ENCODE data around the gene GABRG1. TPM values are rescaled to one million over a fixed set of nuclear protein-coding genes. Genes with fewer than 3 reads are reported as not detected.

GABRG1 gene
- total RNA-seq = not detected
- long read RNA-seq = 0 reads

DNA sequence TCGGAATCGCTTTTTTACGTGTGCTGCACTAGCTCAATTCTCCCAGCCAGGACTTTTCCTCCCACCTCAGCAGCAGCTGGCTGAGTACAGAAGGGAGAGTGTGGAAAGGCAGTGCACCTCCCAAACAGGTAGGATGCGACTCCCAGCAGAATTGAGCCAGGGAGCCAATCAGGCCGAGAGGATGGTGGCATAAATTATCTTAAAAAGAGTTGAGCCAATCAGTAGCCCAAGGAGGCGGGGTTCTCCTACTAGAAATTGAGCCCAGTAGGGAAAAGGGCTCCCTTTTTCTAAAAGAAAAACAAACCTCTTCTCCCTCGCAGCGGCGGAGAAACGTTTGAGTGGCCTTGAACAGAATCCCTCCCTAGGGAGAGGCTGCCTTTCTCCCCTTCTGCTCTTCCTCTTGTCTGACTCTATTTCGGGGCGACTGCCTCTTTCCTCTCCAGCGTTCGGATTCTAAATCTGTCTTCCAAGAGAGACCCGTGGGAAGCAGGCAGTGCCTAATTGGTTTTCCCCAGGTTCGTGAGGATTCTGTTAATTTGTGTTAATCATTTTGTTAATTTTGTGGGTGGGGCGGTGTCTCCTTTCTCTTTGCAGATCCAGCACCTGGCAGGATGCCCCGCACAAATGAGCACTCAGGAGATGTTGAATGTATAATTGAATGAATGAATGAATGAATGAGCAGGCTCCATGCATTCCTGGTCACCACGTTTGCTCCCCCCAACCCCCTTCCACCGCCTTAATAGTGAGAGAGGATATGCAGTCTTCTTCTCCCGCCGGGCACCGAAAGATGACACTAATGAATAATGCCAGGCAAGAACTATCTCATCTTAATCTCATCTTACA lies at the start of gene GABRG1:
GABRG1 (minus strand) TSS at position 142 of the 843 bp plus-strand sequence; CDS start at position 1, 141 bp downstream.
- DNase-seq = no peak
- no peak for ATAC-seq
- intact Hi-C loops (cut with DNase I) = no loop called here

DNA sequence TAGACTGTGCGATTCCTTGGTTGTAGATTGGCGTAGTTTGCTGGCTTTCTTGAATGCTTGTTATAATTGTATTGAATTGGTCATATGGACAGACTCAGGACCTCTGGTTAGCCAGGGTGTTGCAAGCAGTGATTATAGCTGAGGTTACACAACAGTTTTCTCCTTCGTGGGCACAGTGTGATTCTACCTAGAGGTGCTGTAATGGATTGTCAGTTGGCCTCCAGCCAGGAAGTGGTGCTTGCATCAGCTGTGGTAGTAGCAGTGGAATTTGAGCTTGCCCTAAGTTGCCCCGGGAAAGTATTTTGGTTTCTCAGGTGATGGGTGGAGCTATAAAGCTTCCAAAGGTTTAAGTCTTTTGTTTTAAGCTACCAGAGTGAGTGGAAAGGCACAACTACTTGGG lies 23.1 kb upstream of the GABRG1 start:
- intact Hi-C loops (cut with DNase I) = no loop called here
- no peak for DNase-seq
- no peak for ATAC-seq

DNA sequence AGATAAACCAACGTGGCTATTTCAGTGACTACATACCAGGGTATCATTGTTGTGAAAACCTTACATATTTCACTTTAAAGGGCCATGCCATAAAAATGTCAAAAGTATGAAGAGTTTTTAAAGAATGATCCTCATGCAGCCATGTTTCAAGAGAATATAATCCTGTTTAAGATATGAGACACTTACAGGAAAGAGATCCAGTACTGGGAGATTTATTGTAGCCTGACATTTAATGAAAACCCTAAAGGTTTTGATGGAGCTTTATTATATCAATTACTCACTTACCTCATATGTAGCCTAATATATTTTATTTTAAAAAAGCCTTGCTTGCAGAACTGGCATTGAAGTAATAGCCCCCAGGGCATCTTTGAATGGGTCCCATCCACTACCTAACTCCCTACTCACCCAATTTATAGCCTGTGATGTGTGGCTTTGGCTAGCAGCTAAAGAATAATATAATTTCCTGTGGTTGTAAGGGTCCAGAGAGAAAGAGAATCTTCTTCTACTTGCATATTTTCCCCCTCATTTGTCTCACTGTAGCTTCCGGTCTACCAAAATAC lies 7.7 kb upstream of the GABRG1 start:
- ATAC-seq (no peak), DNase-seq (no peak)
- intact Hi-C loops (cut with DNase I) = no loop called here

DNA sequence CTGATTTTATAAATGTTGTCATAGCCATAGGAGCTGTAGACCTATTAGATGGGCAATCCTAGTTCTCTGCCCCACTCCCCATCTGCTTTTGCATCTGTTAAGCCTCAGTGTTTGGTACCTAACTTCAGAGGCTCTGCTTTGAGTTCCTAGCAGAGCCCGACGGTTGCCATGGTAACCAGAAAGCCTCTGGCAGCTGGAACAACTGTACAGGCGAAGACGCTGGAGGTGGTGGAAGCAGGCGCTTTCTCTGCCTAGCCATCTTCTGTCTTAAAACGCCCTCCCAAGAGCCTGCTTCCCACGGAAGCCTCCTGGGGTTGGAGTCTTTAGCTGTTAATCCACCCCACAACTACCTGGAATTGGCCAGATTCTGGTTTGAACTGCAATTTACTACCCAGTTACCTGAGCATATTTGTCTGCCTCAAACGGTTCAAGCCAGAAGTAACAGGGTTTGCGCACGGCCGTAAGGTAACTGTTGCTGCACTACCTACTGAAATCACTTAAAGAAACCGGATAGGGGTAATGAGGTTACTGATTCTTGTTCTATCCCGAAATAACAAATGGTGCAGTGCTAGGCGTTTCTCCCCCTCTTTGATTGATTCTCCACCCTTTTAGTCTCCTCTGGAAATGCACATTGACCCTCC lies 1.0 kb upstream of the GABRG1 start:
- intact Hi-C loops (cut with DNase I) = no loop called here
- ATAC-seq (no peak), DNase-seq (no peak)

DNA sequence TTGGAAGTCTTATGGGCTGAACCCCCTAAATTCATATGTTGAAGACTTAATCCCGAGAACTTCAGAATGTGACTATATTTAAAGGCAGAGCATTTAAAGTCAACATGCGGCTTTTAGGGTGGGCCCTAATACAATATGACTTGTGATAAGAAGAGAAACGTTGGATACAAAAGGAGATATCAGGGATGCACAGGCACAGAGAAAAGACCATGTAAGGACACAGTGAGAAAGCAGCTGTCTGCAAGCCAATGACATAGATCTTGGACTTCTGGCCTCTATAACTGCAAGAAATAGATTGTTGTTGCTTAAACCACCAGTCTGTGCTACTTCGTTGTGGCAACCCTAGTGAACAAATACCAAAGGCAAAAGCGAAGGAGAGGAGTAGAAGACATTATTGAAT lies 42.2 kb downstream of the GABRG1 start:
- intact Hi-C loops (cut with DNase I) = no loop called here
- DNase-seq (no peak), ATAC-seq (no peak)

DNA sequence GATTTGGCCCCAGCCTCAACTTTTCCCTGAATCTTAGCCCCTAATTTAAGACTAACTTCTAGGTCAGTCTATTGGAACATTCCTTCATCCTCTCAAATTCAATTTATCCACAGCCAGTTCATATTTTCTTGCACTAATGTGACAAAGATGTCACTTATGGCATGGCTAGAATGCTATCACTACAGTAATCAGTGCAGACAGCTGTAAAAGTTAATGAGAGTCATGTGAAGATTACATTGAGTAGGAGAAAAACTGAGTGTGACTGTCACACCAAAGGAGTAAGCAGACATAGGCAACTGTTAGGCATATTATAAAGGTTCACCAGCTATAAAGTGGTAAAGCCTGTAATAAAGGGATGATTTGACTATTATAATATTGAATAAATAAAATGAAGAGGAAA lies 42.6 kb downstream of the GABRG1 start:
- intact Hi-C loops (cut with DNase I) = no loop called here
- ATAC-seq (no peak), DNase-seq (no peak)

DNA sequence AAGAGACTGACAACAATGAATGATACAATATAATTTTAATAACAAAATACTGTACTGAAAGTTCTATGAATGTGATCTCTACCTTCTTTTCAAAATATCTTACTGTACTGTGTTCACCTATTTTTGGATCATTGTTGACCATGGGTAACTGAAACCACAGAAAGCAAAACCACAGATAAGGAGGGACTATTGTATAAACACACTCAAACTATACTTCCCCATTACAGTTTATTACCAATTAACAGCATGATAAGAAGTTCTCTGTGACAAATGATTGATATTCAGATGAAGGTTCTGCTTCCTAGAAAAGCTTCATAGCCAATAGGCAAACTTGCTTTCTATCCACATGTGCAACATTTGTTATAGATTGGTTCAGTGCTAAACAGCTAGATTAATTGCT lies 50.1 kb downstream of the GABRG1 start:
- intact Hi-C loops (cut with DNase I) = no loop called here
- ATAC-seq = no peak
- no peak for DNase-seq

DNA sequence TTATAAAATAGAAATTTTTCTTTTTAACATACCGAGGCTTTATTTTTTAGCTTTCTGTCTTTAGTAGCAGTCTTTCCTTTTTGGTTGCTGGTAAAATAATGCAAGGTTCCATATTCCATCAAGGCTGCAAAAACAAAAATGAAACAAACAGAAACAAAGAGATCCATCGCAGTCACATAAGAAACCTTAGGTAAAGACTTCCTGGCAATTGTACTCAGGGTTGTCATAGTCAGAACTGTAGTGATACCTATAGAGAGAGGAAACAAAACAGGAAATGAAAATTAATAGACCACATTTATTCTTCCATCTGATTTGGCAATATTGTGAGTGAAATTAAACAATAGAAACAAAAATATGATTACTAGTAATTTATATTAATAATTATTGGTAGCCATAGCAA lies 72.5 kb downstream of the GABRG1 start:
- no peak for ATAC-seq
- no peak for DNase-seq
- intact Hi-C loops (cut with DNase I) = no loop called here

DNA sequence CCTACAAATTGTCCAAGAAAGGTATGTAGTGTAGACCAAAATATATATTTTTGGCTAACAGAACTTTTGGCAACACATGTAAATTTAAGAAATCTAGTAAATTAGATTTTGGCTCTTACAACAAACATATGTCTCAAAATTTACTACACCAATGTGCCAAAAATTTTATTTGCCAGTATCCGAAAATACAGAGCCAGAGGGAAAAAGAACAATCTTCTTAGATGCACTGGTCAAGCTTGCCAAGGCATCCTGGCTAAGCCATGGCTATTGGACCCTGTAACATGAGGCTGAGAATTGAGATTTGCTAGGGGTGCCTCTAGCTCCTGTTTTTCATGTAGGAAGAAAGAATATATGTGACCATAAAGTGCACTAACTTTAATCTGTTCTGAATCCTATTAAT lies 91.8 kb downstream of the GABRG1 start:
- intact Hi-C loops (cut with DNase I) = no loop called here
- DNase-seq = no peak
- no peak for ATAC-seq

DNA sequence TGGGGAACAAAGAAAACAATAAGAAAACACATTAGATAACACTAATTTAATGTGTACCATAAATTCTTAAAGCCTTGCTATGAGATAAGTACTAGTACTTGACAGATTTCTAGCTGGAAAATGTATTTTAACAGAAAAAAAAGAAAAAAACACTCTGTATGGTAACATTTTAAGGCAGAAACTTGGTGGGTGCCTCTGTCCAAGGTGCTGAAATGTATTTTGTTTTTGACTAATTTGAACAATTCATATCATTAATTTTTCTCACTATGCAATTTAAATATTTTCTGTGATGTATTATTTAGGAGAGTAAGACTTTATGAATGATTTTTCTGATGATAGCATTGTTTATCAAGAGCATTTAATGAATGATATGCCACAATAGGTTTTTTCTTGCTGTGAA lies 107.5 kb downstream of the GABRG1 start:
- no peak for DNase-seq
- intact Hi-C loops (cut with DNase I) = no loop called here
- ATAC-seq = no peak

DNA sequence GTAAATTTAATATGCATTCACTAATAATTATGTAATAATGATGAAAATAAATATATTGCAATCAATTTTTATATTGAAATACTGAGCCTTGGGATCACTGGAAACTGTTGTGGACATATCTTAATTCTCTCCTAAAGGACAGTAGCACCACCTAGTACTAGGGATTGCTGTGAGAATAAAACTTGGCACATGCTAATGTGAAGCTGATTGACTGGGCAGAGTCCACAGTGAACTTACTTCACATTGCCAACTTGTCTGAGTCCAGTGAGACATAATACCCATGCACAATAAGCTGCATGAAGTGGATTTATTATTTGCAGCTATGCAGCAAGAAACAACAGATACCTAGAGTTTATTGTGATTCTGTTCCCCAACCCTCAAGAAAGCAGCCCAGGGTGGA lies 131.1 kb downstream of the GABRG1 start:
- intact Hi-C loops (cut with DNase I) = no loop called here
- ATAC-seq = no peak
- DNase-seq = no peak

DNA sequence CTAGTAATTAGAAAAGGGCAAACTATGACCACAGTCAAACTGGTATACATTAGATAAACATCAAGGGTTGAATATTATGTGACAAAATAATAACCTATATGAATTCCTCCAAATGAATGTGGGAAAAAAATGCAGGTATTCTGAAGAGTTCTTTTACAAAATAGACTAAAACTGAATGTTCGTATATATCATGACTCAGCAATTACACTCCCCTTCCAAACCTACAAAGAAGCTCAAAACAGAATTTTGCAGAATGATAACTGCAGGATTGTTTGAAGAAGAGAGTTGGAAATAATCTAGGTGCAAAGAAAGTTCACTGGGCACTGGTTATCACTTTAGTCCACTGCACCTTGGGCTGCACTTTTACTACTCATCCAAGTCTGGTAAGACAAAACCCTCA lies 134.1 kb downstream of the GABRG1 start:
- DNase-seq = no peak
- intact Hi-C loops (cut with DNase I) = no loop called here

DNA sequence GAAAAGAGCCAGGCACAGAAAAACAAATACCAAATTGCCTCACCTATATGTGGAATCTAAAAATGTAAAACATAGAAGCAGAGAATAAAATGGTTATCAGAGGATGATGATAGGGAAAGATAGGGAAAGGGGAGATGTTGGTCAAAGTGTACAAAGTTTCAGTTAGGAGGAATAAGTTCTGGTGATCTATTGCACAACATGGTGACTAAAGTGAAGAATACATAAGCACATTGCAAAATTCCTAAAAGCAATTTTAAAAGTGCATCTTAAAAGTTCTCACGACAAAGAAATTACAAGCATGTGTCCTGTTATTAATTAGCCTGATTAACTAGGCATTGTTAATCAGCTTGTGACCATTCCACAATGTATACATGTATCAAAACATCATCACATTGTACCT lies 136.0 kb downstream of the GABRG1 start:
- DNase-seq (no peak), ATAC-seq (no peak)
- intact Hi-C loops (cut with DNase I) = no loop called here

More for the DNA sequence above, 134.1 kb downstream of the GABRG1 start:
- no peak for ATAC-seq

All from left cardiac atrium (tissue), 4 donors.